Activated CD4-positive, alpha-beta T cell treated with anti-CD3 and anti-CD28 coated beads, Interleukin-2, Interleukin-6, amounts not matched to agents 100 ng/mL and 50 ng/mL, durations not matched to agents 16 hours and 8 hours (primary cell): Measurements from ENCODE around the gene SEZ6L2.
"Not testable (repeated sequence)": the region's sequence is repeated elsewhere in the genome, so short reads cannot be mapped to it uniquely, and the experiment has no call there.

Experiments
- DNase-seq: peaks from one replicate; pipeline ENCODE4 v3.0.0-alpha.2; 2020

The SEZ6L2 gene

DNA sequence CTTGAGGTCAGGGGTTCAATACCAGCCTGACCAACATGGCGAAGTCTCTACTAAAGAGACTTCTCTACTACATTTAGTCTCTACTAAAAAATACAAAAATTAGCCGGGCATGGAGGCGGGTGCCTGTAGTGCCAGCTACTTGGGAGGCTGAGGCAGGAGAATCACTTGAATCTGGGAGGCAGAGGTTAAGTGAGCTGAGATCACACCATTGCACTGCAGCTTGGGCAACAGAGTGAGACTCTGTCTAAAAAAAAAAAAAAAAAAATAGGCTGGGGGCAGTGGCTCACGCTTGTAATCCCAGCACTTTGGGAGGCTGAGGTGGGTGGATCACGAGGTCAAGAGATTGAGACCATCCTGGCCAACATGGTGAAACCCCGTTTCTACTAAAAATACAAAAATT is 10.5 kb upstream of the SEZ6L2 start:
- DNase-seq: not testable (repeated sequence)

DNA sequence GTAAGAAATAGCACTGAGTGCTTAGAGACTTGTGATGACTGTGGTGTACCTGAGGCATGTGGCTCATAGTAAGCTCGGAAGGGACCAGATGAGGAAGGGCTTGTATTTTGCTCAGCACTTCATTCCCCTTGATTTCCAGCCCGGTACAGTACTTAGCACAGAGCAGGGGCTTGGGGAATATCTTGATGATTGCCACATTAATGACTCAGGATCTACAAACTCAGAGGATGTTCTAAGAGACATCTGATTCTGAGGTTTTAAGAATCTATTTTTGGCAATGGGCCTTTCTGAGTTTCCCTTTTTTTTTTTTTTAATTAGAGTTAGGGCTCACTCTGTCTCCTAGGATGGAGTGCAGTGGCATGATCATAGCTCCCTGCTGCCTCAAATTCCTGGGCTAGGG is 10.0 kb upstream of the SEZ6L2 start:
- DNase-seq: no peak

DNA sequence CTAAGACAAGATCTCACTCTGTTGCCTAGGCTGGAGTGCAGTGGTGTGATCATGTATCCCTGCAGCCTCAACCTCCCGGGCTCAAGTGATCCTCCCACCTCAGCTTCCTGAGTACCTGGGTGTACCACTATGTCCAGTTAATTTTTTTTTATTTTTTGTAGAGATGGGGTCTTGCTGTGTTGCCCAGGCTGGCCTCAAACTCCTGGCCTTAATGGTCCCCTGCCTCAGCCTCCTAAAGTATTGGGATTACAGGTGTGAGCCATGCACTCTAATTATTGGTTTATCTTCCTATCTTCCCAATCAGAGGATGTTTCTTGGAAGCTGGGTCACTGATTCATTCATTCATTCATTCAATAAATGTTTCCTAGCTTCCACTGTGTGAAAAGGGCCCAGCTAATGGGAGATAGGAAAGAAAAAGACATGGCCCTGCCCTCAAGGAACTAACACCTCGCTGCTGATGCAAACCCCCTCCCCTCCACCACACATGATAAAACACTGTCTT is 9.4 kb upstream of the SEZ6L2 start:
- no peak for DNase-seq

DNA sequence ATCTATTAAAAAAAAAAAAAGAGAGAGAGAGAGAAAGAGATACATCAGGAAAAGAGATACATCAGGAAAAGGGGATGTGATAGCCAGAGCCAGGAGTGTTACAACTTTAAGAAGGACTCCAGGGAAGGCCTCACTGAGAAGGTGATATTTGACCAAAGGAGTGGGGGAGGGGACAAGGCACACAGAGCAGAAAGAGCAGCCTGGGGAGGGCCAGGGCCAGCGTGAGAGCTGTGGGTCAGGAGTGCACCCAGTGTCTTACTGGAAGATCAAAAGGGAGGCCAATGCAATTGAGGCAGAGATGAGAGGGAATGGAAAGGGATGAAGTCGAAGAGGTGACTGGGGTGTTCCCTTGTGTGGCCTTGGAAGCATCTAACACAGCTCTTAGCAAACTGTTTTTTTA is 8.6 kb upstream of the SEZ6L2 start:
- DNase-seq: no peak

DNA sequence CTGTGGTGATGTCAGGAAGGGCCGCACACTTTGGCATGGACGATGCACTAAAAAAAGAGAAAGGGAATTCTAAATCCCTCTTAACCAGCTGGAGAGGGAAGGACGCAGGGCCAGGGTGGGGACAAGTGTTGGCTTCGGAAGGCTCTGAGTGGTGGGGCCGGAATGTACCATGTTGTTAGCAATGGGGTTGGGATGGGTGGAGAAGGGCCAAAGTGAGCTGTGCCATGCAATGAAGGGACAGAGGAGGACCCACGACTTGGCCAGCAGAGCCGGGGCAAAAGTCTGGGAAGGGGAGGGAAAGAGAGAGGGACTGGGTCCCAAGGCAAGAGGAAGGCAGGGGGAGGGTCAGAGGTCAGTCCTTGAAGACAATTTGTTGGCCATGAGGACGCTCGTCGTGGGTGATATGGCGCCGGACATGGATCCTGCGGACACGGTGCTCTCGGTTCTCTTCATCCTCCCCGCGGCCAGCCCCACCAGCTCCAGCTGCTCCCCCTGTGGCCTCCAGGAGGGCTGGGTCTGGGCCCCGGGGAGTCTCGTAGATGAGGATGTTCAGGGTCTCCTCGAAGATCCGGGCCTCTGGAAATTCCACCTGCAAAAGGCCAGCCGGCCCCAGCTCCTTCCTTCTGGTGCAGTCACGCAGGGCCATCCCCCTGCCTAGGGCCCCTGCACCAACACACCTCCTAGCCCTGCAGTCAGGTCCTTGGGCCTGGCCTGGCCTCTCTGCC is 7.3 kb upstream of the SEZ6L2 start:
- no peak for DNase-seq

DNA sequence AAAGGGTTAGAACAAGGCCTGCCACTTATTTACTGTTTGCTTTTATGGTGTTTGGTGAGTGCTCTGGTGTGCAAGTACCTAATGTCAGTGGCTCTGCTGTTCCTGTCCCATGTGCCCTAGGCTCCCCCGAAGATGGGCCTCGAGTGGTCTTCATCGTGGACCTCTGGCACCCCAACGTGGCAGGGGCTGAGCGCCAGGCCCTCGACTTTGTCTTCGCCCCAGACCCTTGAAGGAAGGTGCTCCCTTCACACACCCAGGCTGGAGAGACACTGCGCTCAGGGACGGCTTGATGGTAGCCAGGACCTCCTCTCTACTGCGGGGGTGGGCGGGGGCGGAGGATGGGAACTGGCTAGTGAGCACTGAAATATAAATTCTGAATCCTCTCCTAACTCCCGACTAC is 6.3 kb upstream of the SEZ6L2 start:
- DNase-seq: no peak

DNA sequence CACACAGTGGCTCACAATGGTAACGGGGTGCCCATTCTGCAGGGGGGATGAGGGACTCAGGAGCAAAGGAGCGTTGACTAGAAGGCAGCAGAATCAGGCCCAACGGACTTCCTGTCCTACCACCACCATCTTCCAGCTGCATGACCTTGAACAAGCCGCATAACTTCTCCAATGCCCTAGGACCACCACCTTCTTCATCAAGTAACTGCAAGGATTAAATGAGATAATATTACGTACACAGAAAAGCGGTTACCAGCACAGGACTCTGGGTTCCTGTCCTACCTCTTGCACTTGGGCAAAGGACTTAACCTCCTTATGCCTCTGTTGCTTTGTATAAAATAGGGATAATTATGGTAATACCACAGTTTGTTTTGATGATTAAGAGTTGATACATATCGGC is 5.6 kb upstream of the SEZ6L2 start:
- DNase-seq: no peak

DNA sequence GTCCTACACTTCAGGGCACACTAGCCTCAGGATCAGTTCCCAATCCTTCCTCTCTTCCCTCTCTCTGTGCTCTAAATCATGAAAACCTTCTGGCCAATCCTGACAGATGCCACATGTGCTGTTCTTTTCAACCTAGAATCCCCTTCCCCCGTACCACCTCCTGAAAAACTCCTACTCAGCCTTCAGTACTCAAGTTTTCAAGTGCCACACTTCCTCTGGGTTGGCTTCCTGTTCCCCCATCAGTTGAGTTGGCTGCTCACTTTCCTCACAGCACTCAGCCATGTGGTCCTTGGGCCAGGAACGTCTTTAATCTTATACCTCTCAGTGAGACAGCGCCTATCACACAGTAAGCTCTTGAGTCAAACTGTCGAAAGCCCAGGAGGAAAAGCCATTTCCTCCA is 4.2 kb upstream of the SEZ6L2 start:
- DNase-seq: no peak

DNA sequence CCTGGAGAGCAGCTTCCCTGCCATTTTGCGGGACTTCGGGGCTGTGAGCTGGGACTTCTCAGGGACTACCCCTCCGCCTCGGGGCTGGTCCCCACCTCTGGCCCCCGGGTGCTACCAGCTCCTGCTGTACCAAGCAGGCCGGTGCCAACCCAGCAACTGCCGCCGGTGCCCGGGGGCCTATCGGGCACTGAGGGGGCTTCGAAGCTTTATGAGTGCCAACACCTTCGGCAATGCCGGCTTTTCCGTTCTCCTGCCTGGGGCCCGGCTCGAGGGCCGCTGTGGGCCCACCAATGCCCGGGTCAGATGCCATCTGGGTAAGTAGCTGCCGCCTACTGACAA is 2.2 kb upstream of the SEZ6L2 start:
- DNase-seq: no peak

DNA sequence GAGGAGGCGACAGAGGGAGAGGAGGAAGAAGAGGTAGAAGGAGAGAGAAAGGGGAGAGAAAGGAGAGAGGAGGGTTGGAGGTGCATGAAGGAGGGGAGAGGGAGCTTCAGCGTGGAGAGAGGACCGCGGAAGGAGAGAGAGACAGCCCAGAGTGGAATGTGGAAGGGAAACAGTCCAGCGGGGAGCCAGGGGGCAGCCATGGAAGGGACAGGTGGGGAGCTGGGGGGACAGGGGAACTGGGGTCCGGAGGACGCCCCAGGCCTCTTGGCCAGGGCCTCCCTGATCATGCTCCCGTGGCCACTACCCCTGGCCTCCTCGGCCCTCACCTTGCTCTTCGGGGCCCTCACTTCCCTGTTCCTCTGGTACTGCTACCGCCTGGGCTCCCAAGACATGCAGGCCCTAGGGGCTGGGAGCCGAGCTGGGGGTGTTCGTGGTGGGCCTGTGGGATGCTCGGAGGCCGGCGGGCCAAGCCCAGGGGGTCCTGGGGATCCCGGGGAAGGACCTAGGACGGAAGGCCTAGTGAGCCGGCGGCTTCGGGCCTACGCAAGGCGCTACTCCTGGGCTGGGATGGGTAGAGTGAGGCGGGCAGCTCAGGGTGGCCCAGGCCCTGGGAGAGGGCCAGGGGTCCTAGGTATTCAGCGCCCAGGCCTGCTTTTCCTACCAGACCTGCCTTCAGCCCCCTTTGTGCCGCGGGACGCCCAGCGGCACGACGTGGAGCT is 1.7 kb upstream of the SEZ6L2 start:
- no peak for DNase-seq

DNA sequence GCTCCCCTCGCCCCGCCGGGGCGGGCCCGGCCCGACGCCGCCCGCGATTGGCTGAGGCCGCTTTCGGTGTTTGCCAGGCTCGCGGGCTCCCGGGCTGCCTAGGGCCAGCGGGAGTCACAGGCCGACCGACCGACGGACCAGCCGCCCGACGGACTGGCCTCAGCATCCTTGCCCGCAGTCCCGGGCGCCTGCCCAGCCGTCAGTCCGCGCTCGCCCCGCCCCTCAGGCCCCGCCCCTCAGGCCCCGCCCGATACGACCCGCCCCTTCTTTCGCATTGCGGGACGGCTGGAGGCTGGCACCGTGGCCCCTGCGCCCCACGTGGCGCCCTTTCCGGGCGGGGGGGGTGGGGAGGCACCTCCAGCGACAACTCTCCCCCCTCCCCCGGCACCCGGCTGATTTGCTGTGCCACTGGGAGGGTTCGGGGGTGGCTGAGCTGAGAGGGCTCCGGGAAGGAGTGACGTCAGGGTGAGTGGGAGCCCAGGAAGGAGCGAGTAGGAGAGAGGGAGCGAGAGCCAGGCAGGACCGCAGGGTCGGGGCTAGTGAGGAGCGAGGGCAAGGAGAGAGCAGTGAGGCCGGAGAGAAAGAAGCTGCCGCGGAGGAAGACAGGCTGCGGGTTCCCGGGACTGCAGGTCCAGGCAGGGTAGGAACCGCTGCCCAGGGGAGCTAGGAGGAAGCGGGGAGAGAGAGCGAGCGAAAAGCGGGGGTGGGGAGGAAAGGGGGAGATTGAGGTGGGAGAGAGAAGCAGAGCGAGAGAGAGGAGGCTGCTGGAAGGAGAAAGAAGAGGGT is 945 bp upstream of the SEZ6L2 start, which contains the start of gene ASPHD1:
Gene ASPHD1 (plus strand): TSS at position 387 of the 786 bp plus-strand sequence. CDS start 484 bp downstream, outside the sequence.
- DNase-seq: peak; percentile 76

DNA sequence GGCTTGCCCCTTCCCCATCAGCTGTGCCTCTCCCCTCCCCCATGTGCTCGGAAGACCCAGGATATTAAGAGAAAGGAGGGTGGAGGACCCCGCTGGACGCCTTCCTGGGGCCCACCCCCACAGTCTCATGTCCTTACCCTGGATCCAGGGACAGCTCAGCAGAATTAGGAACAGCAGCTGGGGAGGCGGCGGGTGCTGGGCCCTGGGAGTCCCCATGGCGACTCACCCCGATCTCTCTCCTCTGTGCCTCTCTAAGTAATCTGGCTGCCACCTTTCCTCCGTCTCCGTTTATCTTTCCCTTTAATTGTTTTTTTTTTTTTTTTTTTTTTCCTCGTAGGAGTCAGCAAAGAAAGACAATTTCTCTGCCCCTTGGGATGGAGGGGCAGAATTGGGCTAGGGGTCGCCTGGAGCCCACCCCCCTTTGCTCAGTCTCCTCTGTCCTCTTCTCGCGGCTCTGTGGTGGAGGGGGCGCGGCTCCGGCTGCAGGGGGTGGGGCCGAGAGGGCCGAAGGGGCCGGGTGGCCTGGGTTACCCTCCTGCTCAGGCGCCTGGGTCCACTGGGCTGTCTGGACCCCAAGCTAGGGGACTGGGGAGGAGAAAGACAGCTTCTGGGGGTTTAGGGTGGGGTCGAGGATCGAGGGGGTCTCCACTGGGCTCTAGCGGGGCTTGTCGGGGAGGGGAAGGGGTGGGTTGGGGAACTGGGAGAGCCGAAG is 390 bp downstream of the SEZ6L2 start:
- DNase-seq: no peak

DNA sequence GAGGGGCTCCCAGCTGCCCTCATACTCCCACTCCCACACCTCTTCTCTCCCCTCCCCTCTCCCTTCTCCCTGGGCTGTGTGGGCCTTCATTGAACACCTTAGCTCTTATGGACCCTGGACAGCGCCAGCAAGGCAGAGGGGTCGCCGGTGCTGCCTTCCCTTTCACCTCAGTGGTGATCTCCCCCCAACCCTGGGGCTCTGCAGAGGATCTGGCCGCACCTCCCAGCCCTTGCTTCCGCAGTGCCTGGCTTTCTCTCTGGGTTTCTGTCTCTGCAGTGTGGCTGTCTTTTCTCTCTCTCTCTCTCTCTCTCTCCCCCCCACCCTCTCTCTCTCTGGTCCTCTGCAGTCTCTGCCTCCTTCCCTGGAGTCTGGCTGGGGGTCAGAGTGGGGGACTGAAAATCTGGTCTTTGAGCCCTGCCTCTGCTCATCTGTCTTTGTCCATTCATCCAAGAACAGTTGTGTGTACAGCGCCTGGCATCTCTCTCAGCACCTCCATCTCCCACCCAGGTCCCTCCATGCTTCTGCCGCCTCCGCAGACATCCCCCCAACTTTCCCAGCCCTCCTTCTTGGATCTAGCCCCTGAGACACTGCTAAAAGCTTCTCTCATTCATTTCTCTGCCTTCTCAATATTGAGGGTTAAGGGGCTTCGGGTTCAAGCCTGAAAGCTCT is 1.1 kb downstream of the SEZ6L2 start:
- no peak for DNase-seq

DNA sequence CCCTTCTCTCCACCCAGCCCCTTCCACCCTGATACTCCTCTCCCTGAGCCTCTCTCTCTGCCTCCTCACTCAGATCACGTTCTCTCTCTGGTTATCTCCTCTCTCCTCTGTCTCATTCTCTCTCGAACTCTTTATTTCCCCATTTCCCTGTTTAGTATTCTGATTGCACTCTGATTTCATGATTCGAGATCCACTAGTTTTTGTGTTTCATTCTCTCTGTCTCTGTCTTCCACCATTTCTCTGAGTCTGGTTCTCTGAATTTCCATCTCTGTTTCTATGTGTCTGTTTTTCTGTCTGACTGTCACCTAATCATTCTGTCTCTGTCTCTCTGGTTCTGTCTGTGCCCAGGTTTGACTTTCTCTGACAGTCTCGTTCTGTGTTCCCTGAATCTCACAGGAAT is 2.0 kb downstream of the SEZ6L2 start:
- DNase-seq: no peak

DNA sequence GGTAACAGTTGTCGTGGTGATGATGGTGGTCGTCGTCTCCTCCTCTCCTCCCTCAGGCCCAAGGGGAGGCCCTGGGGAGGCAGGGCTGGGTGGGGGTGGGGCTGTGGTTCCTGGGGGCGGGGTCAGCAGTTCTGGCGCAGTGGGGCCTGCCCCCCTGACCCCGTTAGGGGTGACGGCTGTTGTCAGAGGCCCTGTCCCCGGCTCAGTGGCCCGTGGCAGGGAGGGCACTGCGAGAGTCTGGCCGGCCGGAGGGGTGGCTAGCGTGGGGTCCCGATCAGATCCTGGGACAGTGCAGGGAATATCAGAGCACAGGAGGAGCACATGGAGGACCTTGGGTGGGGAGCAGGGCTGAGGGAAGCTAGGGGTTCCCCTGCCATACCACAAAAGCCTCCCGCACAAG is 2.5 kb downstream of the SEZ6L2 start:
- no peak for DNase-seq

DNA sequence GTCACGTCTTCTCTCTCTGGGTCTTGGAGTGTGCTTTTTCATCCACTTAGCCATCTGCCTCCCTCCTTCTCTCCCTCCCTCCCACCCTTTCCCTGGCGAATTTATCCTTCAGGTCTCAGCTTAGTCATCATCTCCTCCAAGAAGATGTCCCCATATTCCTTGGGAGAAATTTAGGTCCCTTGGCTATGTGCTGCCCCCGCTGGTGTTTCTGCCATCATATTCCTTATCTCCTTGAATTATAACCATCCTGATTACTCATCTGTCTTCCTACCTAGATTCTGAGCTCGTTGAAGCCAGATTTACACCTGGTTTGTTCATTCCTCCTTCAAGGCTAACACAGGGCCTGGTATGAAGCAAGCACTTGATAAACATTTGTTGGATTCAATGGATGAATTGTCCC is 5.0 kb downstream of the SEZ6L2 start:
- no peak for DNase-seq

DNA sequence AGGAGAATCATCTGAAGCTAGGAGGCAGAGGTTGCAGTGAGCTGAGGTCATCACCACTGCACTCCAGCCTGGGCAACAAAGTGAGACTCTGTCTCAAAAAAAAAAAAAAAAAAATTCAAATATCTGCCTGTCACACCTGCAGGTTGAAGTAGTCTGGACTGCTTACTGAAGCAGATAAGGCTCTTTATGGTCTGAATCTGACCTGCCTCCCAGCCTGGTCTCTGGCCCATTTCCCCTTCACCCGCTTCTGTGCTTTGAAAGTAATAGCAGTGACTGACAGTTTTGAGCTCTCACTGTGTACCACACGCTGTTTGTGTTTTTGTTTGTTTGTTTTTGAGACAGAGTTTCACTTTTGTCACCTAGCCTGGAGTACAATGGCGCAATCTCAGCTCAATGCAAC is 5.8 kb downstream of the SEZ6L2 start:
- no peak for DNase-seq

DNA sequence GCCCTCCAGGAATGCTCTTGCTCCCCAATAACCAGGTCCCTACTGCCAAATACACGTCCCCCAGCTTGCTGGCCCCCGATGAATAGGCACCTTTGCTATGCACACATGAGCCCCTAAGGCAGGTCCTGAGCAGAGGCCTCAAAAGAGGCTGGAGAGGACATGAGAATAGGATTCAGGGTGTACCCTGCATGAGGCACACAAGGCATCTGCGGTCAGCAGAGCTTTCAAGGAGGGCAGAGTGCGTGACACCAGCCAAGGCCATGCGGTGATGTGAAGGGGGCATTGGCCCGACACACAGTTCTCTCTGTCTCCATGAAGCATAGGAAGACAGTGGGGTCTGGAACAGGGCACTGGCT is 6.9 kb downstream of the SEZ6L2 start:
- DNase-seq: no peak

DNA sequence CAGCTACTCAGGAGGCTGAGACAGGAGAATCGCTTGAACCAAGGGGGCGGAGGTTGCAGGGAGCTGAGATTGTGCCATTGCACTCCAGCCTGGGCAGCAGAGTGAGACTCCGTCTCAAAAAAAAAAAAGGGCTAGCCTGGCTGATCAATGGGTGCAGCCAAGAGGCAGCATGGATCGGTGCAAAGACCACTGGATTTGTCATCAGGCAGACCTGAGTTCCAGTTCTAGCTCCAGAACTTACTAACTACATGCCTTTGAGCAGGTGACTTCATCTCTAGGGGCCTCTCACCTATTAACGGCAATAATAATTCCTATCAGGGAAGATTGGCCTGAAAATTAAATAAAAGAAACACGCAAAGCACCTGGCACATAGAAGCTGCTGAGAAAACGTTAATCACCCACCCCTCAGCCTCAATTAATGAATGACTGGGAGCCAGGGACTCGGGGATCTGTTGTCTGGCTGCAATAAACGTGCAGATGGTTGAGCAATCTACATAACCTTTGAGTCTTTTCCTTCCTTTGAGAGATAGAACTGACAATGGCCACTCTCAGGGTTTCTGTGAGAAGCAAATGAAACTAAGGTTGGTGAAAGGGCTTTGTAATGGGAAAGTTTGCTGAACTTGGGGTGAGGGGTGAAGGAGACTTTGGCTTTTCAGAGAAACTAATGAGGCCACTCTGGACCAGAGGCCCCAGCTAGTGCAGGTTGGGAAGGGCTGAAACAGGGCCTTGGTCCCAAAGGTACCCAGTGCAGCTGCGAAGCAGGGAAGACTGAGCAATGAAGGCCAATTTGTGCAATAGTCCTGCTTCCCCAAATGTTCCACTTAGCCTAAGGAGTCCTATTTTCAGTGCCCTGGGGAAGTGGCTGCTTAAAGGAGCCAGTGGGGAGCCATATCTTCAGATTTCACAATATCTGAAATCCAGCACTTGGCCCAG is 7.6 kb downstream of the SEZ6L2 start:
- DNase-seq: no peak

DNA sequence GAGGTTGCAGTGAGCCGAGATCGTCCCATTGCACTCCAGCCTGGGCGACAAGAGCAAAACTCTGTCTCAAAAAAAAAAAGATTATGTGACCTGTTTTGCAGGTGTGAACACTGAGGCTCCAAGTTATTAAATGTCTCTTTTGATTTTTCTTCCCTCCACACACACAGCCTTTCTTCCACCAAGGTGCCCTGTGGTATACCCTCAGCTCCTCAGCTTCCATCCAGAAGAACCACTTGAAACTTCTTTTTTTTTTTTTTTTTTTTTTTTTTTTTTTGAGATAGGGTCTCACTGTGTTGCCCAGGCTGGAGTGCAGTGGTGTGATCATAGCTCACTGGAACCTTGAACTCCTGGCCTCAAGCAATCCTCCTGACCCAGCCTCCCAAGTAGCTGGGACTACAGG is 10.0 kb downstream of the SEZ6L2 start:
- not testable (repeated sequence) for DNase-seq

DNA sequence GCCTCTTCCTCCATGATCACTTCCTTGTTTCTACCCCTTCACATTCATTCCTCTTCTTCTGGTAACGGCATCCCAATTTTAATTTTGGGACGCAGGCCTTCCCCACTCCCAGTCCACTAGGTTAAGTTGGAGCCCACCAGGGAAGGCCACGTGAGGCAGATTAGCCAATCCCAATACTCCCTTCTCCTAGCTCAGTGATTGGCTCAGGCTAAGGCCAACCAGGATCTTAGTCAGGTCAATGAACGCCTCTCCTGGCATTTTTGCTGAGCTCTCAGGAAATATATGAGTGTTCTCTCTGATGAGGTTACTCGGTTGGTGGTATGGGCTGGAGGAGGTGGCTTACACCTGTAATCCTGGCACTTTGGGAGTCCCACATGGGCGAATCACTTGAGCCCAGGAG is 15.4 kb downstream of the SEZ6L2 start:
- no peak for DNase-seq
